A673 (cell line): ENCODE measurements around the gene MICOS13.

Experiments
- EZH2 ChIP-seq: fragments of 200-600 bp; sonication (generic); IDR thresholded peaks from 2 replicates; pipeline ENCODE4 v1.6.1; 2017; ENCODE audit warnings: borderline replicate concordance, low read depth, mild to moderate bottlenecking, mixed read lengths, antibody characterized with exemption, low read length; ENCODE audit not compliant: poor library complexity, severe bottlenecking
- TF ChIP-seq, protein P1 (sequence below): fragments of 300-800, 200-600 bp; sonication (generic); conservative IDR thresholded peaks from 2 replicates; pipeline ENCODE4 v1.5.1; 2017; ENCODE audit warnings: low read depth, mild to moderate bottlenecking, antibody characterized with exemption, low read length, moderate library complexity, mixed read lengths

DNA sequence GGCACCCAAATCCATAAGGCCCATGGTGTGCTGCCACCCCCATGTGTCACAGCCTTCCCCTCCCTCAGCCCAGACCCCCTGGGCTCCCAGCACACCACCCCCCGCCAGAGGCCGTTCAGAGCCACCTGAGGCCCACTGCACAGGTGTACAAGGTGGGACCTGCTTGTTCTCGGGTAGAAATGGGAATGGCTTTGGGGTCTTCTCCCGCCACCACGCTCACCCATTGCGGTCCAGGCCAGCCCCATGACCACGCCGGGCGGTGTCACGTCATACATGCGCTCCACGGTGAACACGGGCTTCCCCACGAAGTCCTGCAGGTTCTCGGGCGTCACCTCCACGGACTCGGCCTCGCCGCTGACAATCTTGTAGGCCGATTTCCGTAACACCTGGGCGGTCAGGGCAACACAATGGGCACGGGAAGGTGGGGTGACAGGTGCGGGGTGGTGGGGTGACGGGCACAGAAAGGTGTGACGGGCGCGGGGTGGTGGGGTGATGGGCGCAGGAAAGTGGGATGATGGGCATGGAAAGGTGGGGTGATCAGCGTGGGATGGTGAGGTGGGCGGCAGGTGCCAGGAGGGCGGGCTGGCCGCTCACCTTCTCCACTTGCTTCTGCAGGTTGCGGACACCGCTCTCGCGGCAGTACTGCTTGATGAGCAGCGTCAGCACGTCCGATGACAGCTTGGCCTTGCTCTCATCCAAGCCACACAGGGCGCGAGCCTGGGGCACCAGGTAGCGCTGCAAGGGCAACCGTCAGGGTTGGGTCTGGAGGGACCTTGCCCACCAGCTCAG, 14.0 kb upstream of the MICOS13 start:
- TF ChIP-seq, protein P1, sequence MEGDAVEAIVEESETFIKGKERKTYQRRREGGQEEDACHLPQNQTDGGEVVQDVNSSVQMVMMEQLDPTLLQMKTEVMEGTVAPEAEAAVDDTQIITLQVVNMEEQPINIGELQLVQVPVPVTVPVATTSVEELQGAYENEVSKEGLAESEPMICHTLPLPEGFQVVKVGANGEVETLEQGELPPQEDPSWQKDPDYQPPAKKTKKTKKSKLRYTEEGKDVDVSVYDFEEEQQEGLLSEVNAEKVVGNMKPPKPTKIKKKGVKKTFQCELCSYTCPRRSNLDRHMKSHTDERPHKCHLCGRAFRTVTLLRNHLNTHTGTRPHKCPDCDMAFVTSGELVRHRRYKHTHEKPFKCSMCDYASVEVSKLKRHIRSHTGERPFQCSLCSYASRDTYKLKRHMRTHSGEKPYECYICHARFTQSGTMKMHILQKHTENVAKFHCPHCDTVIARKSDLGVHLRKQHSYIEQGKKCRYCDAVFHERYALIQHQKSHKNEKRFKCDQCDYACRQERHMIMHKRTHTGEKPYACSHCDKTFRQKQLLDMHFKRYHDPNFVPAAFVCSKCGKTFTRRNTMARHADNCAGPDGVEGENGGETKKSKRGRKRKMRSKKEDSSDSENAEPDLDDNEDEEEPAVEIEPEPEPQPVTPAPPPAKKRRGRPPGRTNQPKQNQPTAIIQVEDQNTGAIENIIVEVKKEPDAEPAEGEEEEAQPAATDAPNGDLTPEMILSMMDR: no peak
- TF ChIP-seq EZH2: no peak
